ENCODE measurements around the gene URB2. TPM values are rescaled to one million over a fixed set of nuclear protein-coding genes. Genes with fewer than 3 reads are reported as not detected.

Gene URB2
- polyA plus RNA-seq, 1 experiment, result 6.4 TPM

DNA sequence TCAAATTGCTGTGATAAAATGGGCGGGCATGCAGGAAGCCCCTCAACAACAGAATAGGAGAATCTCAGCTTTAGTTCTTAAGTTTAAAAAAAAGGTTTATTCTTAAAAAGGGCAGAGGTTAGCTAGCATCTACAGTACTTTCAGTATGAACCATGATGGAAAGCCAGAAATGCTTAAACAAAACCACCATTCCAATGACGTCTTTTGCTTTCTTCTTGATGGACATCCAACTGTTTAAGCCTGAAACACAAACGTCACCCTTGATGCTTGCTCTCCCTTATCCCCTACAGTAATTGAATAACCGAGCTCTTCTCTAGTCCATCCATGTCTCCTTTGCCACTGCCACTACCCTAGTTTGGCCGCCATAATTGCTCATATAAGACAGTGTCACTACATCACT is 25.8 kb upstream of the URB2 start:
- no peak overlapping the region for H3K27ac ChIP-seq (ENCODE audit: low read depth, low read length)
- no peak for TF ChIP-seq CTCF (IDR thresholded peaks at IDR 0.05; ENCODE audit: low read depth, low read length)
- H3K9me3 ChIP-seq (ENCODE audit: control insufficient read depth, insufficient read depth, low read length), result no peaks in the 10 kb centered on the region
- no peak overlapping the region for H3K4me3 ChIP-seq (ENCODE audit: low read depth, low read length)
- DNase-seq (ENCODE audit: low read depth, low spot score), result no peak
- POLR2A ChIA-PET, result no interaction called here
- H3K27me3 ChIP-seq (ENCODE audit: control insufficient read depth, insufficient read depth, low read length), result no peaks in the 10 kb centered on the region
- CTCF ChIA-PET, result no interaction called here

- TF ChIP-seq CTCF (IDR thresholded peaks at IDR 0.05; ENCODE audit: low read depth, low read length), result no peak
- H3K4me3 ChIP-seq (ENCODE audit: low read depth, low read length), result no peak overlapping the region
- POLR2A ChIA-PET, result no interaction called here
- H3K27me3 ChIP-seq (ENCODE audit: control insufficient read depth, insufficient read depth, low read length), result no peaks in the 10 kb centered on the region
- no peak overlapping the region for H3K27ac ChIP-seq (ENCODE audit: low read depth, low read length)
- H3K9me3 ChIP-seq (ENCODE audit: control insufficient read depth, insufficient read depth, low read length), result no peaks in the 10 kb centered on the region
- DNase-seq (ENCODE audit: low read depth, low spot score), result no peak
- CTCF ChIA-PET, result no interaction called here
Measured at GRCh38 chr1:229603371-229604005, 22.6 kb upstream of the URB2 start.

DNA sequence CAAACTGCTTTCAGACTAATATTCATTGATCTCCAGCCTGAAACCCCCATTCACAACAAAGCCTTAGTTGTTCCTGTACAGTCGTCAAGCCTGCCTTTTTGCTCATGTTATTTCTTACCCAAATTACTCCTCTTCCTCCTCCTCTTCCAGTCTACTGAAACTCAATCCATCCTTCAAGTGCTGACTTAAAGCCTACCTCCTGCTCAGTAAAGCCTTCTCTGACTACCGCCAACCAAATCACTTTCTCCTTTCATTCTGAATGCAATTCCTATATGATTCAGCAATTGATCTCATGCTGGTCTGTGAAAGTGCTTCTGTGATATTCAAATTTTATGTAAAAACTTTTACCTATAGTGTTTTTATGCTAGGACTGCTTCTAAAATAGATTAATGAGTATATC is 18.7 kb upstream of the URB2 start:
- no peaks in the 10 kb centered on the region for H3K27me3 ChIP-seq (ENCODE audit: control insufficient read depth, insufficient read depth, low read length)
- H3K27ac ChIP-seq (ENCODE audit: low read depth, low read length), result no peak overlapping the region
- H3K4me3 ChIP-seq (ENCODE audit: low read depth, low read length), result no peak overlapping the region
- no peak for TF ChIP-seq CTCF (IDR thresholded peaks at IDR 0.05; ENCODE audit: low read depth, low read length)
- H3K9me3 ChIP-seq (ENCODE audit: control insufficient read depth, insufficient read depth, low read length), result no peaks in the 10 kb centered on the region
- ChIA-PET POLR2A (no interaction called here), CTCF (no interaction called here)
- no peak for DNase-seq (ENCODE audit: low read depth, low spot score)

GRCh38 chr1:229608590-229608989 is 17.5 kb upstream of the URB2 start:
- no peak overlapping the region for H3K27ac ChIP-seq (ENCODE audit: low read depth, low read length)
- ChIA-PET POLR2A (no interaction called here), CTCF (no interaction called here)
- TF ChIP-seq CTCF (IDR thresholded peaks at IDR 0.05; ENCODE audit: low read depth, low read length), result no peak
- H3K4me3 ChIP-seq (ENCODE audit: low read depth, low read length), result no peak overlapping the region
- DNase-seq (ENCODE audit: low read depth, low spot score), result no peak
- H3K27me3 ChIP-seq (ENCODE audit: control insufficient read depth, insufficient read depth, low read length), result no peaks in the 10 kb centered on the region
- no peaks in the 10 kb centered on the region for H3K9me3 ChIP-seq (ENCODE audit: control insufficient read depth, insufficient read depth, low read length)

DNA sequence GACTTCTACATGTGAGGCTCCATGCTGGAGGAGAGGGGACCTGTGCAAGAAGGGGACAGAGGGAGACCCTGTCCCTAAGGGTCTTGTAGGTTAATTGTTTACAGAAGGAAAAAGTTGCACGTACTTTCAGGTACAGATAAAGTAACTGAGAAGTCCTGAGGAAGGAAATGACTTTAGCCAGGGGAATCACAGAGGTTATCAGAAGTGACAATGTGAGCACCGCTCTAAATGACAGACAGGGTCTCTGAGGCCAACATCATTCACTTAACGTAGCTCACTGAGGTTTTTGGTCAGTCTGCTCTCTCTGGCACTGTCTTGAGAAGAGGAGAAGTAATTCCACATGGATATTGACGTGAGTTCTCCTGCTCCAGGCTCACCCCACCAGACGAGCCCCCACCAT is 12.1 kb upstream of the URB2 start:
- CTCF ChIA-PET, result no interaction called here
- POLR2A ChIA-PET, result no interaction called here
- DNase-seq (ENCODE audit: low read depth, low spot score), result no peak

More for the DNA sequence above, 12.1 kb upstream of the URB2 start:
- H3K4me3 ChIP-seq (ENCODE audit: low read depth, low read length), result no peak overlapping the region
- H3K9me3 ChIP-seq (ENCODE audit: control insufficient read depth, insufficient read depth, low read length), result no peaks in the 10 kb centered on the region
- H3K27me3 ChIP-seq (ENCODE audit: control insufficient read depth, insufficient read depth, low read length), result no peaks in the 10 kb centered on the region
- no peak overlapping the region for H3K27ac ChIP-seq (ENCODE audit: low read depth, low read length)
- TF ChIP-seq CTCF (IDR thresholded peaks at IDR 0.05; ENCODE audit: low read depth, low read length), result no peak
